Ovary (tissue), 9 donors: Measurements from ENCODE around the gene KREMEN1. TPM values are rescaled to one million over a fixed set of nuclear protein-coding genes. Genes with fewer than 3 reads are reported as not detected.

Experiments
- DNase-seq, 5 donors: peaks; one replicate each; pipeline ENCODE4 v3.0.0-alpha.2; 2019 to 2020
- H3K27ac ChIP-seq, 2 donors: fragments of 200-600 bp; one replicate each; pipeline versions ENCODE4 v1.5.1 to v1.8.0; 2019 to 2022
- H3K27me3 ChIP-seq: fragments of 200-600 bp; one replicate; pipeline ENCODE4 v1.8.0; 2022
- H3K36me3 ChIP-seq: fragments of 200-600 bp; sonication (generic); one replicate; pipeline ENCODE4 v1.5.1; 2019
- H3K4me1 ChIP-seq: one replicate; pipeline ENCODE4 v1.8.1; 2013; ENCODE audit warnings: mild to moderate bottlenecking, moderate library complexity; ENCODE audit not compliant: insufficient read depth
- H3K4me3 ChIP-seq: fragments of 200-600 bp; sonication (generic); one replicate; pipeline ENCODE4 v1.5.1; 2017
- H3K9me3 ChIP-seq, 2 donors: fragments of 200-600 bp in 1 of 2; sonication (generic) in 1 of 2; one replicate each; pipeline versions ENCODE4 v1.5.1 to v1.8.1; 2013 to 2019; ENCODE audit warnings: mild to moderate bottlenecking in 1 of 2, moderate library complexity in 1 of 2
- EP300 ChIP-seq: sonication (generic); formaldehyde crosslinking; IDR thresholded peaks from one replicate; pipeline ENCODE4 v1.6.1; 2017; ENCODE audit warnings: antibody characterized with exemption
- POLR2A ChIP-seq: fragments of 450-650 bp; IDR thresholded peaks from one replicate; pipeline ENCODE4 v1.6.1; 2017; ENCODE audit warnings: antibody characterized with exemption, mild to moderate bottlenecking, moderate library complexity
- WGBS, 3 donors: extraction: QIAGEN DNeasy Blood & Tissue Kit in 1 of 3; methylation state at CpG; one replicate each; pipeline versions ENCODE4 v1.1.5 to v1.1.7; 2013 to 2017; 5-methylcytosine and 5-hydroxymethylcytosine counted together
- intact Hi-C, 4 donors: fragments of 100-400 bp; cut with DNase I; formaldehyde crosslinking; loops; one replicate each; pipeline versions ENCODE4 v1.11.0 to v1.15.1; 2022 to 2023
- polyA plus RNA-seq, 2 donors: library from polyadenylated mRNA; stranded (reverse); fragments of 200-250 nt in 1 of 2; fragments of 350-450 nt in 1 of 2; fragmentation: Illumina TruSeq in 1 of 2; extraction: RNeasy Lipid Tissue Mini Kit (QIAGEN cat#74804) in 1 of 2; gene quantifications; one replicate each; pipeline ENCODE4 v1.2.3, GENCODE V29; 2013 to 2014
- total RNA-seq, 7 donors: library from RNA; depleted of rRNA in 2 of 7; stranded (reverse); fragments of >200 nt in 2 of 7; fragmentation: NEBNext Ultra II Directional in 3 of 7; extraction: Animal tissue kit (Norgen Biotek cat#: 25700) in 3 of 7; gene quantifications; one replicate each; pipeline versions ENCODE4 v1.1.0 to v1.2.4, GENCODE V29; 2016 to 2023
- TF ChIP-seq, protein P1 (sequence below), 3 donors: fragments of 450-650 bp in 2 of 3; fragments of 200-600 bp in 1 of 3; IDR thresholded peaks; one replicate each; pipeline versions ENCODE4 v1.5.1 to v1.8.0; 2016 to 2022; ENCODE audit warnings: antibody characterized with exemption in 3 of 3, mild to moderate bottlenecking in 1 of 3
- donor health status: DM: no; HTN: no; CAD: no; lungs with moderate emphysema.
- donor health status: DM: no; HTN: no; CAD: no.
- donor health status: Bipolar disorder and iron deficiency.
- donor health status: DM: yes; HTN: yes; CAD: no.
- donor health status: DM: no; HTN: no; CAD: no.
- donor health status: DM: yes; HTN: yes; CAD: no.

The KREMEN1 gene
- total and polyA plus RNA-seq, 9 donors, result 15.4 to 49.5 (median 35.6) TPM

DNA sequence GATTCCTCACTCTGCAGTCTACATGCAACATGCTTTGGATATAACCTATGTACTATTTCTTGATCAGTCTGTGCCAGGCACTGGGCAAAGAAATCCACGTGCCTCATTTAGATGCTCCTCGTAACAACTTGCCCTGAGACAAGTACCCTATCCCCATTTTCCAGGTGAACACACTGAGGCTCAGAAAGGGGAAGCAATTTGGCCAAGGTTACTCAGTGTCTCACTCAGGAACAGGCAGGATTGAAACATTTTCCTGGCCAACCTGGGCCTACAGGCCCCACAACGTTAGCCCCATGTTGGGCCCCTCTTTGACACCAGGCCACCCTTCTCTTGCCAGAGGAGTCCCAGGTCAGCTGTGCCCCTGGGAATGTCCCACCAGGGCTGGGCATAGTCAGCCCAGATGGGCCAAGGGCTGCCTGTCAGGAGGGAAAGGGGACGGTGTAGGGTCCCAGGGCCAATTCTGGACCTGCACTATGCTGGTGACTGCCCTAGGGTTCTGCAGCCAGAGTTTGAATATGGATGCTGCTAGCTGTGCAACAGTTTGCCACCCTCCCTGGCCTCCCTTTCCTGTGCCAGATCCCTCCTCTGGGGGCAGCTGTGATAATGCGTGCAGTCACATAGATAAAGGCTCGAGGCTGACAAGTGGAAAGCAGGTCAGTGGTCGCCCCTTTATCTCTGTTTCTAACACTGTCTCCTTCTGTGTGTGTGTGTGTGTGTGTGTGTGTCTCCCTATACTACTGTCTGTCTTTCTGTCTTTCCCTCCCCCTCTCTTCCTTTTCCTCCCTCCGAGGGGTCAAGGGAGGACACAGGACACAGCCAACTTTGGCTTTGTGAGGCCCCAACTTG is 122.5 kb downstream of the KREMEN1 start:
- no peak for DNase-seq
- no peak for TF ChIP-seq POLR2A
- TF ChIP-seq, protein P1, sequence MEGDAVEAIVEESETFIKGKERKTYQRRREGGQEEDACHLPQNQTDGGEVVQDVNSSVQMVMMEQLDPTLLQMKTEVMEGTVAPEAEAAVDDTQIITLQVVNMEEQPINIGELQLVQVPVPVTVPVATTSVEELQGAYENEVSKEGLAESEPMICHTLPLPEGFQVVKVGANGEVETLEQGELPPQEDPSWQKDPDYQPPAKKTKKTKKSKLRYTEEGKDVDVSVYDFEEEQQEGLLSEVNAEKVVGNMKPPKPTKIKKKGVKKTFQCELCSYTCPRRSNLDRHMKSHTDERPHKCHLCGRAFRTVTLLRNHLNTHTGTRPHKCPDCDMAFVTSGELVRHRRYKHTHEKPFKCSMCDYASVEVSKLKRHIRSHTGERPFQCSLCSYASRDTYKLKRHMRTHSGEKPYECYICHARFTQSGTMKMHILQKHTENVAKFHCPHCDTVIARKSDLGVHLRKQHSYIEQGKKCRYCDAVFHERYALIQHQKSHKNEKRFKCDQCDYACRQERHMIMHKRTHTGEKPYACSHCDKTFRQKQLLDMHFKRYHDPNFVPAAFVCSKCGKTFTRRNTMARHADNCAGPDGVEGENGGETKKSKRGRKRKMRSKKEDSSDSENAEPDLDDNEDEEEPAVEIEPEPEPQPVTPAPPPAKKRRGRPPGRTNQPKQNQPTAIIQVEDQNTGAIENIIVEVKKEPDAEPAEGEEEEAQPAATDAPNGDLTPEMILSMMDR (IDR thresholded peaks at IDR 0.05), result no peak
- TF ChIP-seq EP300, result no peak
- no peaks in the 10 kb centered on the region for H3K36me3 ChIP-seq
- H3K4me1 ChIP-seq, result no peaks in the 10 kb centered on the region
- intact Hi-C loops, result no loop called here
- H3K27me3 ChIP-seq, result no peaks in the 10 kb centered on the region
- H3K9me3 ChIP-seq, result no peaks in the 10 kb centered on the region
- WGBS, 3 donors, result 60 to 74% (median 61%) methylated on average over 7 to 8 of the region's 8 CpGs
- no peak overlapping the region for H3K27ac ChIP-seq
- H3K4me3 ChIP-seq, result no peak overlapping the region

GRCh38 chr22:29195964-29196666 is 123.3 kb downstream of the KREMEN1 start:
- intact Hi-C loops, result no loop called here
- Histone ChIP-seq H3K4me1 (no peaks in the 10 kb centered on the region), H3K4me3 (no peak overlapping the region), H3K27me3 (no peaks in the 10 kb centered on the region), H3K36me3 (no peaks in the 10 kb centered on the region), H3K27ac (no peak overlapping the region), H3K9me3 (no peaks in the 10 kb centered on the region)
- TF ChIP-seq POLR2A, result no peak
- TF ChIP-seq, protein P1 (IDR thresholded peaks at IDR 0.05), result no peak
- no peak for TF ChIP-seq EP300
- 62 to 65% (median 64%) methylated on average over 7 to 10 of the region's 10 CpGs for WGBS, 3 donors
- DNase-seq, result no peak

- no peak for TF ChIP-seq POLR2A
- TF ChIP-seq EP300, result no peak
- TF ChIP-seq, protein P1 (IDR thresholded peaks at IDR 0.05), result no peak
- Histone ChIP-seq H3K27me3 (no peaks in the 10 kb centered on the region), H3K36me3 (no peaks in the 10 kb centered on the region), H3K4me1 (no peaks in the 10 kb centered on the region), H3K9me3 (no peaks in the 10 kb centered on the region), H3K4me3 (no peak overlapping the region), H3K27ac (no peak overlapping the region)
- intact Hi-C loops, result no loop called here
- DNase-seq, result no peak
- WGBS, 3 donors, result 93 to 98% (median 96%) methylated on average over 3 of the region's 3 CpGs
Observed at GRCh38 chr22:29197096-29197495, 124.3 kb downstream of the KREMEN1 start.

- Histone ChIP-seq H3K4me1 (no peaks in the 10 kb centered on the region), H3K27me3 (no peaks in the 10 kb centered on the region), H3K36me3 (no peaks in the 10 kb centered on the region), H3K4me3 (no peak overlapping the region), H3K9me3 (no peaks in the 10 kb centered on the region), H3K27ac (no peak overlapping the region)
- TF ChIP-seq EP300 (no peak), POLR2A (no peak)
- TF ChIP-seq, protein P1 (IDR thresholded peaks at IDR 0.05), result no peak
- 95 to 97% (median 96%) methylated on average over 5 of the region's 5 CpGs for WGBS, 3 donors
- no peak for DNase-seq
- intact Hi-C loops, result no loop called here
Observed at GRCh38 chr22:29198240-29198639, 125.4 kb downstream of the KREMEN1 start.
